ENCODE measurements around the gene AGPAT3. TPM values are rescaled to one million over a fixed set of nuclear protein-coding genes. Genes with fewer than 3 reads are reported as not detected.

The AGPAT3 gene
- total and polyA plus RNA-seq, 10 of the 15 experiments (the other 5 are each of a cell fraction or from before 2014, with no cell fraction given) = 1.2 to 110 (median 30.8) TPM

DNA sequence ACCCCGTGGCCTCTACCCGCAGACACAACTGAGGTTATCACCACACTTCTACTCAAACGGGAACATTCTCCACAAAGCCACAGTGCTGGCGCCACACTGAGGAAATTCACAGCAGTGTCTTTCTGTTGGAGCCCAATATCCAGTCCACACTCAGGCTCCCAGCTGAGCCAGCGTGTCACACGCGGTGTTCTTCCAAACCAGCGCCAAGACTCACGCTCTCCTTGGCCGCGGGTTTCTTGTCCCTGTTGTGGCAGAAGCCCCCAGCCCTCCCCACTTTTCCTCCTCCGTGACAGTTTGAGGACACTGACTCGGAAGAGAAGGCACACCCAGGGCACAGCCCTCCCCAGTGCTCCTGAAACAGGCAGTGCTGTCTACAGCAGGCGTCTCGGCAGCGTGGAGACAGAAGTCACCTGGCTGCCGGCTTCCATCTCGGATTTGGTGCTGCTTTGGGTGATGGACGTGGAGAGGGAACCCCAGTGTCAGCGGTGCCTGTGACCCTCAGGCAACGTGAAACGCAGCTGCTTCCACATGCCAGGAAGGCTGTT, 35.4 kb upstream of the AGPAT3 start:
- no peak overlapping the region for H3K27ac ChIP-seq (ENCODE audit: control insufficient read depth, insufficient read depth)
- BruUV-seq (replicated peaks) = no TSS peak
- no peaks in the 10 kb centered on the region; the same call in 1 of the 3 replicates for H3K9me3 ChIP-seq (replicated peaks; ENCODE audit: control insufficient read depth, insufficient read depth, low read length)
- H3K27me3 ChIP-seq (replicated peaks in 1 of 2; ENCODE audit: control insufficient read depth in 2 of 2, insufficient read depth in 2 of 2, low read length in 1 of 2) = peaks cover 1 to 2% of the 10 kb centered on the region in 2 experiments; a peak in 2 of 4 replicates
- ChIA-PET SMC1A (ENCODE audit: uncharacterized antibody, unreplicated experiment) (no interaction called here), CTCF (interaction anchor here (0.6 kb wide), 1 partner anchor 92 kb away, joined by 3 read pairs; no protein-coding TSS in a partner anchor), RAD21 (ENCODE audit: unreplicated experiment) (no interaction called here), POLR2A (no interaction called here)
- 59% methylated on average over 22 of the region's 22 CpGs for whole genome bisulfite sequencing (ENCODE audit: insufficient coverage, insufficient replicate concordance, low lambda C conversion rate, missing lambda C conversion rate)
- H3K4me3 ChIP-seq = no peak overlapping the region
- H3K4me2 ChIP-seq (ENCODE audit: control insufficient read depth, insufficient read depth) = no peak overlapping the region
- H4K20me1 ChIP-seq (ENCODE audit: control insufficient read depth, insufficient read depth) = no peaks in the 10 kb centered on the region
- no peak overlapping the region for H3K9ac ChIP-seq (ENCODE audit: control insufficient read depth, insufficient read depth, low read length)
- TF ChIP-seq, protein P1, sequence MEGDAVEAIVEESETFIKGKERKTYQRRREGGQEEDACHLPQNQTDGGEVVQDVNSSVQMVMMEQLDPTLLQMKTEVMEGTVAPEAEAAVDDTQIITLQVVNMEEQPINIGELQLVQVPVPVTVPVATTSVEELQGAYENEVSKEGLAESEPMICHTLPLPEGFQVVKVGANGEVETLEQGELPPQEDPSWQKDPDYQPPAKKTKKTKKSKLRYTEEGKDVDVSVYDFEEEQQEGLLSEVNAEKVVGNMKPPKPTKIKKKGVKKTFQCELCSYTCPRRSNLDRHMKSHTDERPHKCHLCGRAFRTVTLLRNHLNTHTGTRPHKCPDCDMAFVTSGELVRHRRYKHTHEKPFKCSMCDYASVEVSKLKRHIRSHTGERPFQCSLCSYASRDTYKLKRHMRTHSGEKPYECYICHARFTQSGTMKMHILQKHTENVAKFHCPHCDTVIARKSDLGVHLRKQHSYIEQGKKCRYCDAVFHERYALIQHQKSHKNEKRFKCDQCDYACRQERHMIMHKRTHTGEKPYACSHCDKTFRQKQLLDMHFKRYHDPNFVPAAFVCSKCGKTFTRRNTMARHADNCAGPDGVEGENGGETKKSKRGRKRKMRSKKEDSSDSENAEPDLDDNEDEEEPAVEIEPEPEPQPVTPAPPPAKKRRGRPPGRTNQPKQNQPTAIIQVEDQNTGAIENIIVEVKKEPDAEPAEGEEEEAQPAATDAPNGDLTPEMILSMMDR (IDR thresholded peaks at IDR 0.05 in 2 of 3, conservative IDR thresholded peaks at IDR 0.05 in 1 of 3; ENCODE audit: control insufficient read depth in 2 of 3, extremely low read depth in 1 of 3, insufficient read depth in 1 of 3, low read depth in 3 of 3, low read length in 3 of 3) = peak in 1 of 3 experiments; percentile 16; a peak in 1 of 6 replicates
- TF ChIP-seq RAD51 (IDR thresholded peaks at IDR 0.05) = no peak
- FAIRE-seq = no peak
- H3K79me2 ChIP-seq (ENCODE audit: control insufficient read depth, insufficient read depth, low read length) = no peaks in the 10 kb centered on the region
- in situ Hi-C loops (cut with MboI) = no loop called here
- H3K36me3 ChIP-seq (ENCODE audit: control insufficient read depth in 2 of 2, insufficient read depth in 2 of 2, low read length in 1 of 2) = no peaks in the 10 kb centered on the region
- H2AFZ ChIP-seq (ENCODE audit: control insufficient read depth, low read depth, low read length) = no peak overlapping the region
- intact Hi-C loops (cut with micrococcal nuclease; ENCODE audit: unreplicated experiment) = no loop called here
- ATAC-seq = peak; percentile 51
- no peak for DNase-seq (ENCODE audit: low read depth, low spot score)
- H3K4me1 ChIP-seq (ENCODE audit: control insufficient read depth, insufficient read depth, low read length) = no peaks in the 10 kb centered on the region

DNA sequence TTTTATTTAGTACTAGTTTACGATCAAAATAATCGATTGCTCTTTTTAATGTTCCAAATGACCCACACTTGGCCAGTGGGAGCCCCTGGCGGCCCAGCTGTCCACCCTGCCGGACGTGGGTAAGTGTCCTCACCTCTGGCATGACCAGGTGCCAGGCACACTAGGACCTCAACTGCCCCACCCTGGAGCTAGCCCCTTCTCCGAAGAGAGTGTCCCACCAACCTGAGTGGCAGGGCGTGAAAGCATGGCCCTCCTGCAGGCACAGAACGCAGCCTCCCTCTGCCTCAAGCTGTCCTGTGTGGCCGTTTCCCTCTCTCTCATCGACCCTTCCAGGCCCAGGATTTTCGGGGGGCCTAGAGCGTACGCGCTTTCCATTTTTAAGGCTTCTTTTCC, 32.9 kb upstream of the AGPAT3 start:
- no peaks in the 10 kb centered on the region; the same call in 1 of the 3 replicates for H3K9me3 ChIP-seq (replicated peaks; ENCODE audit: control insufficient read depth, insufficient read depth, low read length)
- ChIA-PET CTCF (no interaction called here), RAD21 (ENCODE audit: unreplicated experiment) (interaction anchor here (0.5 kb wide), 1 partner anchor 14 kb away, joined by 4 read pairs; no protein-coding TSS in a partner anchor), POLR2A (no interaction called here), SMC1A (ENCODE audit: uncharacterized antibody, unreplicated experiment) (no interaction called here)
- DNase-seq (ENCODE audit: low read depth, low spot score) = no peak
- no TSS peak for BruUV-seq (replicated peaks)
- no peak overlapping the region for H3K9ac ChIP-seq (ENCODE audit: control insufficient read depth, insufficient read depth, low read length)
- H3K27ac ChIP-seq (ENCODE audit: control insufficient read depth, insufficient read depth) = no peak overlapping the region
- no peaks in the 10 kb centered on the region for H3K4me1 ChIP-seq (ENCODE audit: control insufficient read depth, insufficient read depth, low read length)
- ATAC-seq = no peak
- no peaks in the 10 kb centered on the region for H4K20me1 ChIP-seq (ENCODE audit: control insufficient read depth, insufficient read depth)
- no peak for FAIRE-seq
- no peaks in the 10 kb centered on the region for H3K36me3 ChIP-seq (ENCODE audit: control insufficient read depth in 2 of 2, insufficient read depth in 2 of 2, low read length in 1 of 2)
- TF ChIP-seq, protein P2, sequence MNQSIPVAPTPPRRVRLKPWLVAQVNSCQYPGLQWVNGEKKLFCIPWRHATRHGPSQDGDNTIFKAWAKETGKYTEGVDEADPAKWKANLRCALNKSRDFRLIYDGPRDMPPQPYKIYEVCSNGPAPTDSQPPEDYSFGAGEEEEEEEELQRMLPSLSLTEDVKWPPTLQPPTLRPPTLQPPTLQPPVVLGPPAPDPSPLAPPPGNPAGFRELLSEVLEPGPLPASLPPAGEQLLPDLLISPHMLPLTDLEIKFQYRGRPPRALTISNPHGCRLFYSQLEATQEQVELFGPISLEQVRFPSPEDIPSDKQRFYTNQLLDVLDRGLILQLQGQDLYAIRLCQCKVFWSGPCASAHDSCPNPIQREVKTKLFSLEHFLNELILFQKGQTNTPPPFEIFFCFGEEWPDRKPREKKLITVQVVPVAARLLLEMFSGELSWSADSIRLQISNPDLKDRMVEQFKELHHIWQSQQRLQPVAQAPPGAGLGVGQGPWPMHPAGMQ (IDR thresholded peaks at IDR 0.05; ENCODE audit: borderline replicate concordance) = no peak
- no peak for TF ChIP-seq RAD21 (IDR thresholded peaks at IDR 0.05; ENCODE audit: insufficient read depth, low read depth, low read length)
- TF ChIP-seq CHD2 (IDR thresholded peaks at IDR 0.05; ENCODE audit: borderline replicate concordance, low read depth, low read length) = no peak
- TF ChIP-seq CREB1 (IDR thresholded peaks at IDR 0.05; ENCODE audit: low read depth) = no peak
- peaks cover 1 to 2% of the 10 kb centered on the region in 2 experiments; a peak in 2 of 4 replicates for H3K27me3 ChIP-seq (replicated peaks in 1 of 2; ENCODE audit: control insufficient read depth in 2 of 2, insufficient read depth in 2 of 2, low read length in 1 of 2)
- WGBS (ENCODE audit: insufficient coverage, insufficient replicate concordance, low lambda C conversion rate, missing lambda C conversion rate) = 57% methylated on average over 14 of the region's 14 CpGs
- H2AFZ ChIP-seq (ENCODE audit: control insufficient read depth, low read depth, low read length) = no peak overlapping the region
- in situ Hi-C loops (cut with MboI) = no loop called here
- no peaks in the 10 kb centered on the region for H3K79me2 ChIP-seq (ENCODE audit: control insufficient read depth, insufficient read depth, low read length)
- H3K4me2 ChIP-seq (ENCODE audit: control insufficient read depth, insufficient read depth) = no peak overlapping the region
- intact Hi-C loops (cut with micrococcal nuclease; ENCODE audit: unreplicated experiment) = no loop called here
- H3K4me3 ChIP-seq = no peak overlapping the region
